Upper lobe of left lung (tissue), 4 donors: ENCODE results near the gene CREB3L2.

ENCODE experiments used
- EP300 ChIP-seq, 4 donors: sonication (generic); formaldehyde crosslinking; IDR thresholded peaks; one replicate each; pipeline ENCODE4 v1.5.1; 2017; ENCODE audit warnings: antibody characterized with exemption in 4 of 4, control low read depth in 2 of 4
- POLR2A ChIP-seq, 4 donors: fragments of 450-650 bp; IDR thresholded peaks; one replicate each; pipeline ENCODE4 v1.5.1; 2016 to 2017; ENCODE audit warnings: antibody characterized with exemption in 4 of 4, mild to moderate bottlenecking in 2 of 4
- POLR2AphosphoS5 ChIP-seq, 2 donors: sonication (generic); formaldehyde crosslinking; IDR thresholded peaks; one replicate each; pipeline ENCODE4 v1.5.1; 2017; ENCODE audit warnings: antibody characterized with exemption in 2 of 2
- TF ChIP-seq, protein P1 (sequence below), 6 experiments: fragments of 450-650 bp in 4 of 6; fragments of 200-600 bp in 2 of 6; sonication (generic) in 2 of 6; IDR thresholded peaks; one replicate each; pipeline ENCODE4 v1.5.1; 2016 to 2019; ENCODE audit warnings: antibody characterized with exemption in 6 of 6

DNA sequence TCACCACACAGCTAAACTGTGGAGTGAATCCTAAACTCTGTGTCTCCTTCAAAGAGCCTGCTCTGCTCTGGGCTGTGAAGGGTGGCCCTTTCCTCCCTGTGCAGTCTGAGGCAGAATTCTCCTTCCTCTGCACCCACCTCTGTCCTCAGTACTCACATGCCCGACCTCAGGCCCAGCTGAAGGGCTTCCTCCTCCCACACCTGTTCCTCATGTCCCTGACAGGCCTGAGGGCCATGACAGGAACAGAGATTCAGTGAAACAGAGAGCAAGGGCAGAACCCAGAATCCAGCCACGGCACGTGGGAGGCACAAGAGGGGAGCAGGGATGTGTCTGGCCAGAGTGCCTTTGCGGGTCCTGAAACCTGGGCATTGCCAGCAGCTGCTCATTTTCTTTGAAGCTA lies 13.9 kb downstream of the CREB3L2 start:
- TF ChIP-seq, protein P1, sequence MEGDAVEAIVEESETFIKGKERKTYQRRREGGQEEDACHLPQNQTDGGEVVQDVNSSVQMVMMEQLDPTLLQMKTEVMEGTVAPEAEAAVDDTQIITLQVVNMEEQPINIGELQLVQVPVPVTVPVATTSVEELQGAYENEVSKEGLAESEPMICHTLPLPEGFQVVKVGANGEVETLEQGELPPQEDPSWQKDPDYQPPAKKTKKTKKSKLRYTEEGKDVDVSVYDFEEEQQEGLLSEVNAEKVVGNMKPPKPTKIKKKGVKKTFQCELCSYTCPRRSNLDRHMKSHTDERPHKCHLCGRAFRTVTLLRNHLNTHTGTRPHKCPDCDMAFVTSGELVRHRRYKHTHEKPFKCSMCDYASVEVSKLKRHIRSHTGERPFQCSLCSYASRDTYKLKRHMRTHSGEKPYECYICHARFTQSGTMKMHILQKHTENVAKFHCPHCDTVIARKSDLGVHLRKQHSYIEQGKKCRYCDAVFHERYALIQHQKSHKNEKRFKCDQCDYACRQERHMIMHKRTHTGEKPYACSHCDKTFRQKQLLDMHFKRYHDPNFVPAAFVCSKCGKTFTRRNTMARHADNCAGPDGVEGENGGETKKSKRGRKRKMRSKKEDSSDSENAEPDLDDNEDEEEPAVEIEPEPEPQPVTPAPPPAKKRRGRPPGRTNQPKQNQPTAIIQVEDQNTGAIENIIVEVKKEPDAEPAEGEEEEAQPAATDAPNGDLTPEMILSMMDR (IDR thresholded peaks at IDR 0.05): no peak
- no peak for TF ChIP-seq POLR2A (IDR thresholded peaks at IDR 0.05)
- TF ChIP-seq POLR2AphosphoS5 (IDR thresholded peaks at IDR 0.05): no peak
- TF ChIP-seq EP300 (IDR thresholded peaks at IDR 0.05): no peak
